Fibroblast of skin of right biceps (primary cell): ENCODE results near the gene TMEM132C.

Experiments
- DNase-seq: peaks from one replicate; pipeline ENCODE4 v3.0.0-alpha.2; 2013

TMEM132C gene

GRCh38 chr12:128290938-128291337 is 24.0 kb downstream of the TMEM132C start:
- no peak for DNase-seq

- no peak for DNase-seq
Observed at GRCh38 chr12:128298091-128298748, 31.2 kb downstream of the TMEM132C start.

- DNase-seq = no peak
Observed at GRCh38 chr12:128305336-128305892, 38.4 kb downstream of the TMEM132C start.

- DNase-seq = no peak
Observed at GRCh38 chr12:128307791-128308190, 40.8 kb downstream of the TMEM132C start.

- no peak for DNase-seq
Observed at GRCh38 chr12:128312661-128313060, 45.7 kb downstream of the TMEM132C start.

- no peak for DNase-seq
Observed at GRCh38 chr12:128313931-128314330, 47.0 kb downstream of the TMEM132C start.

GRCh38 chr12:128314611-128315010 is 47.6 kb downstream of the TMEM132C start:
- DNase-seq = no peak

GRCh38 chr12:128316078-128316477 is 49.1 kb downstream of the TMEM132C start:
- no peak for DNase-seq

GRCh38 chr12:128316973-128317526 is 50.1 kb downstream of the TMEM132C start:
- DNase-seq = no peak

- DNase-seq = no peak
Observed at GRCh38 chr12:128318341-128318740, 51.4 kb downstream of the TMEM132C start.

GRCh38 chr12:128318946-128319345 is 52.0 kb downstream of the TMEM132C start:
- DNase-seq = no peak

- DNase-seq = no peak
Observed at GRCh38 chr12:128322341-128322740, 55.4 kb downstream of the TMEM132C start.

GRCh38 chr12:128323145-128323920 is 56.4 kb downstream of the TMEM132C start:
- DNase-seq = no peak

- DNase-seq = no peak
Observed at GRCh38 chr12:128325646-128326045, 58.7 kb downstream of the TMEM132C start.

- DNase-seq = no peak
Observed at GRCh38 chr12:128326406-128326805, 59.4 kb downstream of the TMEM132C start.

GRCh38 chr12:128328961-128329360 is 62.0 kb downstream of the TMEM132C start:
- no peak for DNase-seq

GRCh38 chr12:128336204-128337070 is 69.5 kb downstream of the TMEM132C start:
- DNase-seq = no peak

- DNase-seq = no peak
Observed at GRCh38 chr12:128337071-128337345, 70.0 kb downstream of the TMEM132C start.

GRCh38 chr12:128337431-128338170 is 70.6 kb downstream of the TMEM132C start:
- DNase-seq = no peak

- no peak for DNase-seq
Observed at GRCh38 chr12:128338386-128339125, 71.6 kb downstream of the TMEM132C start.

- peak; percentile 2 for DNase-seq
Observed at GRCh38 chr12:128339126-128339520, 72.2 kb downstream of the TMEM132C start.

GRCh38 chr12:128339631-128340030 is 72.7 kb downstream of the TMEM132C start:
- no peak for DNase-seq
